NCI-H1436 treated with DMSO at 0.1 percent for 48 hours (cell line): ENCODE data around the gene BAIAP2L1.

Experiments used
- DNase-seq: peaks from one replicate; lab custom pipeline; 2025; lab: John Stamatoyannopoulos, UW

Gene BAIAP2L1

GRCh38 chr7:98294798-98295382 lies 106.0 kb downstream of the BAIAP2L1 start:
- no peak for DNase-seq

- DNase-seq: no peak
Measured at GRCh38 chr7:98294326-98294725, 106.6 kb downstream of the BAIAP2L1 start.

GRCh38 chr7:98293746-98294145 lies 107.1 kb downstream of the BAIAP2L1 start:
- no peak for DNase-seq

- DNase-seq: no peak
Measured at GRCh38 chr7:98293265-98293664, 107.6 kb downstream of the BAIAP2L1 start.

GRCh38 chr7:98291717-98292116 lies 109.2 kb downstream of the BAIAP2L1 start:
- DNase-seq: no peak

- no peak for DNase-seq
Measured at GRCh38 chr7:98289333-98289875, 111.5 kb downstream of the BAIAP2L1 start.

GRCh38 chr7:98288064-98288823 lies 112.6 kb downstream of the BAIAP2L1 start:
- no peak for DNase-seq

- DNase-seq: no peak
Measured at GRCh38 chr7:98287486-98287959, 113.4 kb downstream of the BAIAP2L1 start.

- no peak for DNase-seq
Measured at GRCh38 chr7:98286701-98287485, 114.0 kb downstream of the BAIAP2L1 start.

GRCh38 chr7:98286093-98286539 lies 114.8 kb downstream of the BAIAP2L1 start:
- no peak for DNase-seq

- no peak for DNase-seq
Measured at GRCh38 chr7:98285157-98286092, 115.5 kb downstream of the BAIAP2L1 start.

- no peak for DNase-seq
Measured at GRCh38 chr7:98284335-98285036, 116.4 kb downstream of the BAIAP2L1 start.

- no peak for DNase-seq
Measured at GRCh38 chr7:98283887-98284222, 117.0 kb downstream of the BAIAP2L1 start.

GRCh38 chr7:98283127-98283886 lies 117.6 kb downstream of the BAIAP2L1 start:
- DNase-seq: no peak

- no peak for DNase-seq
Measured at GRCh38 chr7:98282703-98283102, 118.2 kb downstream of the BAIAP2L1 start.

- DNase-seq: no peak
Measured at GRCh38 chr7:98281757-98282606, 118.9 kb downstream of the BAIAP2L1 start.

- no peak for DNase-seq
Measured at GRCh38 chr7:98280791-98281756, 119.8 kb downstream of the BAIAP2L1 start, which contains the start of gene BRI3. BRI3 (plus strand) TSS chr7:98281686; CDS start chr7:98281796, 110 bp downstream.

GRCh38 chr7:98280296-98280695 lies 120.6 kb downstream of the BAIAP2L1 start:
- DNase-seq: no peak
